Astrocyte of the spinal cord (primary cell): Measurements from ENCODE around the gene POU2AF1.

Experiments
- DNase-seq: peaks from one replicate; pipeline ENCODE4 v3.0.0; 2011; ENCODE audit warnings: low read depth, low spot score
- H3K4me3 ChIP-seq: 2 replicates; pipeline ENCODE4 v1.5.1; 2011; ENCODE audit warnings: low read depth, mild to moderate bottlenecking, low read length, moderate library complexity
- CTCF ChIP-seq: IDR thresholded peaks from 2 replicates; pipeline ENCODE4 v1.5.1; 2012; ENCODE audit warnings: low read depth, mild to moderate bottlenecking, low read length, inconsistent platforms
- in situ Hi-C: cut with HindIII; loops from 2 replicates; pipeline ENCODE4 v1.10.0; 2017; ENCODE audit warnings: low sequenced_read_pairs

Gene POU2AF1

GRCh38 chr11:111310088-111310487 lies 69.0 kb downstream of the POU2AF1 start:
- DNase-seq = no peak
- no peak overlapping the region for H3K4me3 ChIP-seq
- TF ChIP-seq CTCF = no peak
- in situ Hi-C loops = no loop called here

GRCh38 chr11:111309215-111309915 lies 69.7 kb downstream of the POU2AF1 start:
- TF ChIP-seq CTCF = no peak
- no peak for DNase-seq
- H3K4me3 ChIP-seq = no peak overlapping the region
- in situ Hi-C loops = no loop called here

GRCh38 chr11:111308140-111308539 lies 70.9 kb downstream of the POU2AF1 start:
- H3K4me3 ChIP-seq = no peak overlapping the region
- in situ Hi-C loops = no loop called here
- no peak for TF ChIP-seq CTCF
- DNase-seq = no peak

- in situ Hi-C loops = no loop called here
- no peak for DNase-seq
- no peak overlapping the region for H3K4me3 ChIP-seq
- no peak for TF ChIP-seq CTCF
Measured at GRCh38 chr11:111307472-111308108, 71.5 kb downstream of the POU2AF1 start.

- in situ Hi-C loops = no loop called here
- H3K4me3 ChIP-seq = no peak overlapping the region
- DNase-seq = no peak
- TF ChIP-seq CTCF = no peak
Measured at GRCh38 chr11:111306321-111306720, 72.8 kb downstream of the POU2AF1 start.

- H3K4me3 ChIP-seq = no peak overlapping the region
- TF ChIP-seq CTCF = no peak
- in situ Hi-C loops = no loop called here
- DNase-seq = no peak
Measured at GRCh38 chr11:111305876-111306275, 73.2 kb downstream of the POU2AF1 start.
